ENCODE results near the gene LUC7L3. TPM values are rescaled to one million over a fixed set of nuclear protein-coding genes. Genes with fewer than 3 reads are reported as not detected.
A peak's percentile ranks its signal among the peaks of the same experiment; 100 is the strongest.

LUC7L3 gene
- total and polyA plus RNA-seq, 2 of the 13 experiments (the other 11 are each of a cell fraction or from before 2014, with no cell fraction given): 108 to 120 TPM

- TF ChIP-seq, protein P1, sequence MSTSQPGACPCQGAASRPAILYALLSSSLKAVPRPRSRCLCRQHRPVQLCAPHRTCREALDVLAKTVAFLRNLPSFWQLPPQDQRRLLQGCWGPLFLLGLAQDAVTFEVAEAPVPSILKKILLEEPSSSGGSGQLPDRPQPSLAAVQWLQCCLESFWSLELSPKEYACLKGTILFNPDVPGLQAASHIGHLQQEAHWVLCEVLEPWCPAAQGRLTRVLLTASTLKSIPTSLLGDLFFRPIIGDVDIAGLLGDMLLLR (CRISPR knock-in tag; IDR thresholded peaks at IDR 0.05): peak; percentile 93
- TF ChIP-seq, protein P2, sequence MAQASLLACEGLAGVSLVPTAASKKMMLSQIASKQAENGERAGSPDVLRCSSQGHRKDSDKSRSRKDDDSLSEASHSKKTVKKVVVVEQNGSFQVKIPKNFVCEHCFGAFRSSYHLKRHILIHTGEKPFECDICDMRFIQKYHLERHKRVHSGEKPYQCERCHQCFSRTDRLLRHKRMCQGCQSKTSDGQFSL (CRISPR knock-in tag; IDR thresholded peaks at IDR 0.05): no peak
- peak; percentile 99 for TF ChIP-seq ASH2L (IDR thresholded peaks at IDR 0.05; ENCODE audit: insufficient read length, low read depth, low read length)
- TF ChIP-seq, protein P3, sequence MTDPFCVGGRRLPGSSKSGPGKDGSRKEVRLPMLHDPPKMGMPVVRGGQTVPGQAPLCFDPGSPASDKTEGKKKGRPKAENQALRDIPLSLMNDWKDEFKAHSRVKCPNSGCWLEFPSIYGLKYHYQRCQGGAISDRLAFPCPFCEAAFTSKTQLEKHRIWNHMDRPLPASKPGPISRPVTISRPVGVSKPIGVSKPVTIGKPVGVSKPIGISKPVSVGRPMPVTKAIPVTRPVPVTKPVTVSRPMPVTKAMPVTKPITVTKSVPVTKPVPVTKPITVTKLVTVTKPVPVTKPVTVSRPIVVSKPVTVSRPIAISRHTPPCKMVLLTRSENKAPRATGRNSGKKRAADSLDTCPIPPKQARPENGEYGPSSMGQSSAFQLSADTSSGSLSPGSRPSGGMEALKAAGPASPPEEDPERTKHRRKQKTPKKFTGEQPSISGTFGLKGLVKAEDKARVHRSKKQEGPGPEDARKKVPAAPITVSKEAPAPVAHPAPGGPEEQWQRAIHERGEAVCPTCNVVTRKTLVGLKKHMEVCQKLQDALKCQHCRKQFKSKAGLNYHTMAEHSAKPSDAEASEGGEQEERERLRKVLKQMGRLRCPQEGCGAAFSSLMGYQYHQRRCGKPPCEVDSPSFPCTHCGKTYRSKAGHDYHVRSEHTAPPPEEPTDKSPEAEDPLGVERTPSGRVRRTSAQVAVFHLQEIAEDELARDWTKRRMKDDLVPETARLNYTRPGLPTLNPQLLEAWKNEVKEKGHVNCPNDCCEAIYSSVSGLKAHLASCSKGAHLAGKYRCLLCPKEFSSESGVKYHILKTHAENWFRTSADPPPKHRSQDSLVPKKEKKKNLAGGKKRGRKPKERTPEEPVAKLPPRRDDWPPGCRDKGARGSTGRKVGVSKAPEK (CRISPR knock-in tag; IDR thresholded peaks at IDR 0.05; ENCODE audit: borderline replicate concordance): no peak
- no peak for TF ChIP-seq ZNF703 (CRISPR knock-in tag; IDR thresholded peaks at IDR 0.05; ENCODE audit: borderline replicate concordance)
- peak; percentile 68; the same call in 1 of the 2 replicates for TF ChIP-seq GTF3A (CRISPR knock-in tag; conservative IDR thresholded peaks at IDR 0.05)
- no peak for TF ChIP-seq MTF2 (CRISPR knock-in tag; IDR thresholded peaks at IDR 0.05; ENCODE audit: borderline replicate concordance)
- TF ChIP-seq, protein P4, sequence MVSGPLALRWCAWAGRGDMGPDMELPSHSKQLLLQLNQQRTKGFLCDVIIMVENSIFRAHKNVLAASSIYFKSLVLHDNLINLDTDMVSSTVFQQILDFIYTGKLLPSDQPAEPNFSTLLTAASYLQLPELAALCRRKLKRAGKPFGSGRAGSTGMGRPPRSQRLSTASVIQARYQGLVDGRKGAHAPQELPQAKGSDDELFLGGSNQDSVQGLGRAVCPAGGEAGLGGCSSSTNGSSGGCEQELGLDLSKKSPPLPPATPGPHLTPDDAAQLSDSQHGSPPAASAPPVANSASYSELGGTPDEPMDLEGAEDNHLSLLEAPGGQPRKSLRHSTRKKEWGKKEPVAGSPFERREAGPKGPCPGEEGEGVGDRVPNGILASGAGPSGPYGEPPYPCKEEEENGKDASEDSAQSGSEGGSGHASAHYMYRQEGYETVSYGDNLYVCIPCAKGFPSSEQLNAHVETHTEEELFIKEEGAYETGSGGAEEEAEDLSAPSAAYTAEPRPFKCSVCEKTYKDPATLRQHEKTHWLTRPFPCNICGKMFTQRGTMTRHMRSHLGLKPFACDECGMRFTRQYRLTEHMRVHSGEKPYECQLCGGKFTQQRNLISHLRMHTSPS (CRISPR knock-in tag; IDR thresholded peaks at IDR 0.05; ENCODE audit: low read depth): peak; percentile 62
- TF ChIP-seq PHF20 (CRISPR knock-in tag; IDR thresholded peaks at IDR 0.05): peak; percentile 97
- TF ChIP-seq, protein P5, sequence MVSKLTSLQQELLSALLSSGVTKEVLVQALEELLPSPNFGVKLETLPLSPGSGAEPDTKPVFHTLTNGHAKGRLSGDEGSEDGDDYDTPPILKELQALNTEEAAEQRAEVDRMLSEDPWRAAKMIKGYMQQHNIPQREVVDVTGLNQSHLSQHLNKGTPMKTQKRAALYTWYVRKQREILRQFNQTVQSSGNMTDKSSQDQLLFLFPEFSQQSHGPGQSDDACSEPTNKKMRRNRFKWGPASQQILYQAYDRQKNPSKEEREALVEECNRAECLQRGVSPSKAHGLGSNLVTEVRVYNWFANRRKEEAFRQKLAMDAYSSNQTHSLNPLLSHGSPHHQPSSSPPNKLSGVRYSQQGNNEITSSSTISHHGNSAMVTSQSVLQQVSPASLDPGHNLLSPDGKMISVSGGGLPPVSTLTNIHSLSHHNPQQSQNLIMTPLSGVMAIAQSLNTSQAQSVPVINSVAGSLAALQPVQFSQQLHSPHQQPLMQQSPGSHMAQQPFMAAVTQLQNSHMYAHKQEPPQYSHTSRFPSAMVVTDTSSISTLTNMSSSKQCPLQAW (CRISPR knock-in tag; IDR thresholded peaks at IDR 0.05): peak; percentile 55; the same call in 1 of the 2 replicates
- peak; percentile 58; the same call in 1 of the 2 replicates for TF ChIP-seq HOXD1 (CRISPR knock-in tag; IDR thresholded peaks at IDR 0.05)
- no peak for TF ChIP-seq NFYB (CRISPR knock-in tag; IDR thresholded peaks at IDR 0.05)
- no peak for TF ChIP-seq ZNF282 (IDR thresholded peaks at IDR 0.05; ENCODE audit: partially characterized antibody)
- TF ChIP-seq PTBP1 (IDR thresholded peaks at IDR 0.05; ENCODE audit: low read depth, low read length, poor library complexity, severe bottlenecking): no peak
- peak; percentile 67; the same call in 1 of the 2 replicates for TF ChIP-seq ZNF12 (CRISPR knock-in tag; IDR thresholded peaks at IDR 0.05)
- TF ChIP-seq SMARCC2 (IDR thresholded peaks at IDR 0.05): no peak
- peak; percentile 96 for TF ChIP-seq ZNF280B (CRISPR knock-in tag; IDR thresholded peaks at IDR 0.05; ENCODE audit: borderline replicate concordance)
- peak; percentile 62; the same call in 1 of the 2 replicates for TF ChIP-seq ZBTB20 (CRISPR knock-in tag; IDR thresholded peaks at IDR 0.05; ENCODE audit: borderline replicate concordance, low read depth)
Observed at GRCh38 chr17:50707289-50708049, 11.9 kb upstream of the LUC7L3 start, which contains the start of gene ANKRD40 (continued).
